Posterior cingulate gyrus (tissue), 11 donors: ENCODE measurements around the gene PRKCE.

Experiments
- DNase-seq, 10 donors: peaks; one replicate each; pipeline versions ENCODE4 v3.0.0 to v3.0.0-alpha.2; 2020 to 2021; ENCODE audit warnings: mixed read lengths in 3 of 10
- intact Hi-C: fragments of 100-400 bp; cut with DNase I; formaldehyde crosslinking; loops from one replicate; pipeline ENCODE4 v1.15.1; 2023

PRKCE gene

DNA sequence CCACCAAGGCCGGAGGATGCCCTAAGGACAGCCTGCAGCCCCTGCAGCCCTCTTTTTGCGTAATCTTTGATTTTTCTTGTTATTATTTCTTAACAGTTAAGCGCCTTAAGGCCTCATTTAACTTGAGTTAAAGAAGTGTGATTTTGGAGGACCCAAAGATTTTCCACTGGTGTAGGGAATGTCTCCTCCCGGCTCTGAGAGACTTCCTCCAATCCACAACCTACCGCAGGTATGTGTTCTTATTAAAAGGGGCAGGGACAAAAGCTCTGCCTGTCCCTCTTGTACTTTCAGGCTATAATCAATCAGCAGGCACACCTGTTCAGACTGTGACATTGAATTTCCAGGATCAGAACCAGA is 285.1 kb downstream of the PRKCE start:
- intact Hi-C loops, result loop anchor here (1.0 to 2.0 kb wide), 2 partner anchors 158 to 293 kb away; no protein-coding TSS in a partner anchor
- no peak for DNase-seq

- DNase-seq, result no peak
- intact Hi-C loops, result loop anchor here (2.0 kb wide), 1 partner anchor 159 kb away; no protein-coding TSS in a partner anchor
Measured at GRCh38 chr2:45937990-45938389, 286.5 kb downstream of the PRKCE start.

GRCh38 chr2:45938649-45939511 is 287.4 kb downstream of the PRKCE start:
- no peak for DNase-seq
- intact Hi-C loops, result no loop called here

GRCh38 chr2:45941531-45942236 is 290.2 kb downstream of the PRKCE start:
- intact Hi-C loops, result no loop called here
- no peak for DNase-seq

GRCh38 chr2:45942237-45942738 is 290.8 kb downstream of the PRKCE start:
- DNase-seq, result no peak
- intact Hi-C loops, result no loop called here

- intact Hi-C loops, result no loop called here
- DNase-seq, result no peak
Measured at GRCh38 chr2:45943219-45944044, 292.0 kb downstream of the PRKCE start.

DNA sequence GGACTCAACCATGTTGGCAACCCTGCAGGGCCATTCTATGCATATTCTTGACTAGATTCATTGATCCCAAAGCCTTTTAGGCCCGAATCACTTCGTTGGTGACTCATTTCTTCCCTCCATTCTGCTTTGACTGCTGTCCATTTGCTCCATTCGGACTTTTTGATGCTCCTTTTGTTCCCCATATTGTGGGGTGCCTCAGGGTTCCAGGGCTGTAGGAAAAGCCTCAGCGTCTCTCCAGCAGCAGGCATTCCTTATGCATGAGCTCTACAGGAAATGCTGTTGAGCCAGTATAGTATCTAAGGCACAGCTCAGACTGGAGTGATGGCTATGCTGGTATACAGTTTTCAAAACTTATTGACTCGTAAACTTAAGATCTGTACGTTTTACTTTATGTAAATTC is 292.6 kb downstream of the PRKCE start:
- intact Hi-C loops, result no loop called here
- no peak for DNase-seq

DNA sequence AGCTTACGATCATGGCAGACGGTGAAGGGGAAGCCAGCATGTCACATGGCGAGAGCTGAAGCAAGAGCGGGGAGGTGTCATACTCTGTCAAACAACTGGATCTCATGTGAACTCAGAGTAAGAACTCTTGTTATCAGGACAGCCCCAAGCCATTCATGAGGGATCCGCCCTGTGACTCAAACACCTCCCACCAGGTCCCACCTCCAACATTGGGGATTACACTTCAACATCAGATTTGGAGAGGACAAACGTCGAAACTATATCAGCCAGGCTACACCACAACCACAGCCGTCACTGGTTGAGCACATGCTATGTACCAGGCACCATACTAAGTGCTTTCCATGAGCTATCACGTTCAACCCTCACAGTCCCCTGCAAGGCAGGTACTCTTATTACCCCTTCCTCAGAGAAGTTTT is 293.8 kb downstream of the PRKCE start:
- DNase-seq, result no peak
- intact Hi-C loops, result no loop called here

- no peak for DNase-seq
- intact Hi-C loops, result no loop called here
Measured at GRCh38 chr2:45946023-45946422, 294.5 kb downstream of the PRKCE start.

DNA sequence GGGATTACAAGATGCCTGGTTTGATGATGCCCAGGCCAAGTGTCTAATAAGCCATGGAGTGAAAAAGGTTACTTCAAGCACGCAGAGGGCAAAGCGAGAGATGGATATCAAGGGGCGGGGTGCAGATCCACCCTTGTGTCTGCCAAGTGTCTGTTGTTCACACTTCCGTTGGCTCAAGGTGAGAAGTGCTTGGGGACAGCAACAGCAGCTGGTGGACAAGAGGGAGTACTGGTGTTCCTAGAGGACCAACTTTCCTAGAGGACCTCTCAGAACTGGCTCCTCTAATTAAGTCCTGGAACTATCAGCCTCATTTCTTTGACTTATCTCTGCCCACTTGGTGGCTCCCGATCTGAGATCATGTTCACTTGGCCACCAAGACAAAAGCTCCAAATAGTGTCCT is 299.1 kb downstream of the PRKCE start:
- intact Hi-C loops, result no loop called here
- no peak for DNase-seq

DNA sequence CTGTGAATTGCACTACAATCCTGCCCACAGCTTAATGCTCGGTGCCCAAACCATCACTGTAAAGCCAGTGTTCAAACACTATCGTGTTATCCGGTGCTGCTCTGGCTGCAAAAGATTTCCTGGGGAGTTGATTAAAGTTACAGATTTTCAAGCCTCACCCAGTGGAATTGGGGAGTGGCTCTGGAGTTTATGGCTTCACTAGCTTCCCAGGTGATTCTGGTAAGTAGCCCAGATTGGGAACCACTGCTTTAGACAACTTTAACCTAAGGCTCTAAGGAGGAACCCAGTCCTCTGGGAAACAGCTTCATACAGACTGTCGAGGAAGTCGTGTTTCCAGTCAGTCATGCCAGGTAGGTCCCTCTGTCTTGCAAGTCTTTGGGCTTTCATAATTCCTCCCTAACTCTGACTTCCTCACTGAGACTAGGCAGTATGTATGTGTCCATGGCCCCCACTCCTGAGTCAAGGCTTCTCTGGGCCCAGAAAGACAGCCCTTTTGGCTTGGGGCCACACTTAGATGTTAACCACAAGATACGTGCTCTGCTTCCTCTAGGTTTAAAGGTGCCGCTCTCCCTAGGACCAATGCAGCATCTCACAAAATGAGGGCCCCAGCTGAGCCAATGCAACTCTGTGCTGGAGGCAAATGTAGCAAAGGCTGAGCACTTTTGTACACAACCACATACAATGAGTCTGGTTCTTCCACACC is 299.7 kb downstream of the PRKCE start:
- no peak for DNase-seq
- intact Hi-C loops, result no loop called here

- intact Hi-C loops, result no loop called here
Measured at GRCh38 chr2:45952591-45952990, 301.1 kb downstream of the PRKCE start.

GRCh38 chr2:45953376-45954027 is 302.0 kb downstream of the PRKCE start:
- intact Hi-C loops, result no loop called here
- no peak for DNase-seq

More at GRCh38 chr2:45952591-45952990, 301.1 kb downstream of the PRKCE start:
- DNase-seq, result no peak

GRCh38 chr2:45954233-45954850 is 302.9 kb downstream of the PRKCE start:
- no peak for DNase-seq
- intact Hi-C loops, result no loop called here

GRCh38 chr2:45957533-45958227 is 306.2 kb downstream of the PRKCE start:
- DNase-seq, result no peak
- intact Hi-C loops, result no loop called here

DNA sequence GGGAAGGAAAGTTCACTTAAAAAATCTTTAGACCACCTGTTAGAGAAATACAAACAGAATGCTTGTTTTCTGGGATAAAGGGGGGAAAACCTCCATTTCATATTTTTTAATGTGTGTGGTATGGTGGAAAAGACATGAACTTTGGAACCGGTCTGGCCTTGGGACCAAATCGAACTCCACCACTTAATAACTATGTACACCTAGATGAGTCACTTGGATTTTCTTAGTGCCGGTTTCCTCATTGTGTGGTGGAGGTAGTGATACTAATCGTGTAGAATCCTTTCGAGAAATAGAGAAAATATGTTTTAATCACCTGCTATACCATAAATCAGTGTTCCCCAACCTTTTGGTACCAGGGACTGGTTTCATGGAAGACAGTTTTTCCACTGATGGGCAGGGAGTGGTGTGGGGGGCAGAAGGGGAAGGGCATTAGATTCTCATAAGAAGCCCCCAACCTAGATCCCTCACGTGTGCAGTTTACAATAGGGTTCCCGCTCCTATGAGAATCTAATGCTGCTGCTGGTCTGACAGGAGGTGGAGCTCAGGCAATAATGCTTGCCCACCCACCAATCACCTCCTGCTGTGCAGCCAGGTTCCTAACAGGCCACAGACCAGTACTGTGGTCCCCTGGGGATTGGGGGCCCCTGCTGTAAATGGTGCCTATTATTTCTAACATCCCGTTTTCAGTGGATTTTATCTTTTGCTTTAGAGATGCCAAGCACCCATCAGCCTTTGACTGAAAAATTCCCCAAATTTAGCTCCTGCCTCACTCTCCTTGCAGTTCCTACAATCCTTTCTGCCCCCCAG is 308.8 kb downstream of the PRKCE start:
- no peak for DNase-seq
- intact Hi-C loops, result no loop called here

DNA sequence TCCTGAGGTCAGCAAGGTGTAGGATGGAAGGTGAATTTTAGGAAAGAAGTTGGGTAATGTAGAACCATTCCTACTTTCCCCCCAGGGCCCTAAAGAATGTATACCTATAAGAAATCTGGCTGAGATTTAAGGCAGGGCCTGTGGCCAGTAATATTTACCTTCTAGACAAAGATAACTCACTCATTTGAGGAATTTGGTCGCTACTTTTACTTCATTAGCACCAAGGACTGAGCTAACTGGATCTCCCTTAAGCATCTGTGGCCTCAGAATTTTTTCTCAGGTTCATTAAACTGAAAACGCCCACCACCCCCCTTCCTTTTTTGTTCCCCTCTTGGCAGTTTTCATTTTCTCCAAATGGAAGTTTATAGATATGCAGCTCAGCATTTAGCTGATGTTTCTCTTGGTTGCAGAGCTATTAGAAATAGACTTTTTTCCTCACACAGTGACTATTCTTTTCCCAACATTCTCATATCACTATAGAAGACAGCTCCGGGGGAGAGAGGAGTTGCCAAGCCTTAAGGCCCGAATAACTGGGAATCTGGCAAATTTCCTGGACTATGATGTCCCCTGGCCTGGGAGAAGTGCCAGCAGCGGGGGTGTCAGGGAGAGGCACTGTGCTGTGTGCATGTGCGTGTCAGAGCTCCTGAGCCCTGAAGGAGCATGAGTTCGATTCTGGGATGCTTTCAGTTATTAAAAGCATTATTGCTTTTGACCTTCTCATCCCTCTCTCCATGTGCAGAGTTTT is 310.9 kb downstream of the PRKCE start:
- intact Hi-C loops, result no loop called here
- DNase-seq, result peak in 9 of 10 donors; percentile 32 to 87 (median 45)
